ENCODE measurements around the gene S1PR1.

GRCh38 chr1:101265684-101266083, 28.9 kb downstream of the S1PR1 start:
- no peak for TF ChIP-seq EZH2 (IDR thresholded peaks at IDR 0.05; ENCODE audit: low read length)
- TF ChIP-seq, protein P1, sequence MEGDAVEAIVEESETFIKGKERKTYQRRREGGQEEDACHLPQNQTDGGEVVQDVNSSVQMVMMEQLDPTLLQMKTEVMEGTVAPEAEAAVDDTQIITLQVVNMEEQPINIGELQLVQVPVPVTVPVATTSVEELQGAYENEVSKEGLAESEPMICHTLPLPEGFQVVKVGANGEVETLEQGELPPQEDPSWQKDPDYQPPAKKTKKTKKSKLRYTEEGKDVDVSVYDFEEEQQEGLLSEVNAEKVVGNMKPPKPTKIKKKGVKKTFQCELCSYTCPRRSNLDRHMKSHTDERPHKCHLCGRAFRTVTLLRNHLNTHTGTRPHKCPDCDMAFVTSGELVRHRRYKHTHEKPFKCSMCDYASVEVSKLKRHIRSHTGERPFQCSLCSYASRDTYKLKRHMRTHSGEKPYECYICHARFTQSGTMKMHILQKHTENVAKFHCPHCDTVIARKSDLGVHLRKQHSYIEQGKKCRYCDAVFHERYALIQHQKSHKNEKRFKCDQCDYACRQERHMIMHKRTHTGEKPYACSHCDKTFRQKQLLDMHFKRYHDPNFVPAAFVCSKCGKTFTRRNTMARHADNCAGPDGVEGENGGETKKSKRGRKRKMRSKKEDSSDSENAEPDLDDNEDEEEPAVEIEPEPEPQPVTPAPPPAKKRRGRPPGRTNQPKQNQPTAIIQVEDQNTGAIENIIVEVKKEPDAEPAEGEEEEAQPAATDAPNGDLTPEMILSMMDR (optimal IDR thresholded peaks at IDR 0.05 in 1 of 3, IDR thresholded peaks at IDR 0.05 in 1 of 3, conservative IDR thresholded peaks at IDR 0.05 in 1 of 3; ENCODE audit: extremely low read depth in 1 of 3, insufficient read depth in 2 of 3, low read length in 3 of 3): no peak
